Gastrocnemius medialis (tissue), 4 donors: ENCODE data around the gene SCG2. TPM values are rescaled to one million over a fixed set of nuclear protein-coding genes. Genes with fewer than 3 reads are reported as not detected.

ENCODE experiments used
- ATAC-seq, 2 donors: fragments of 150-250 bp; one replicate each; pipeline ENCODE4 v1.9.1; 2016
- DNase-seq, 2 donors: peaks; one replicate each; pipeline ENCODE4 v3.0.0-alpha.2; 2019
- H3K27ac ChIP-seq, 4 donors: fragments of 200-600 bp; sonication (generic); 1 replicate in 1 of 4; 2 replicates in 3 of 4; pipeline ENCODE4 v1.5.1; 2016 to 2018; ENCODE audit warnings: mild to moderate bottlenecking in 2 of 4, moderate library complexity in 1 of 4
- H3K27me3 ChIP-seq, 3 donors: fragments of 200-600 bp; sonication (generic) in 2 of 3; 1 replicate in 1 of 3; 2 replicates in 2 of 3; pipeline versions ENCODE4 v1.5.1 to v1.6.0; 2016 to 2019; ENCODE audit warnings: mild to moderate bottlenecking in 1 of 3, moderate library complexity in 1 of 3
- H3K36me3 ChIP-seq, 2 donors: fragments of 200-600 bp; sonication (generic) in 1 of 2; one replicate each; pipeline ENCODE4 v1.5.1; 2017 to 2018
- H3K4me1 ChIP-seq, 2 donors: fragments of 200-600 bp; sonication (generic) in 1 of 2; one replicate each; pipeline ENCODE4 v1.5.1; 2016 to 2017; ENCODE audit warnings: mild to moderate bottlenecking in 2 of 2
- H3K4me3 ChIP-seq, 4 donors: fragments of 200-600 bp; sonication (generic) in 3 of 4; 1 replicate in 1 of 4; 2 replicates in 3 of 4; pipeline ENCODE4 v1.5.1; 2016 to 2019; ENCODE audit warnings: mild to moderate bottlenecking in 2 of 4
- H3K9me3 ChIP-seq, 3 donors: fragments of 200-600 bp; sonication (generic) in 2 of 3; 1 replicate in 1 of 3; 2 replicates in 2 of 3; pipeline ENCODE4 v1.5.1; 2016 to 2019
- CTCF ChIP-seq, 5 experiments: fragments of 450-650 bp in 3 of 5; fragments of 200-600 bp in 2 of 5; sonication (generic) in 2 of 5; IDR thresholded peaks in 4 of 5; conservative IDR thresholded peaks in 1 of 5; 1 replicate in 4 of 5; 2 replicates in 1 of 5; pipeline ENCODE4 v1.5.1; 2016 to 2019; ENCODE audit warnings: antibody characterized with exemption in 5 of 5, mild to moderate bottlenecking in 3 of 5, moderate library complexity in 3 of 5
- POLR2A ChIP-seq, 2 donors: fragments of 450-650 bp; IDR thresholded peaks; one replicate each; pipeline ENCODE4 v1.6.1; 2017; ENCODE audit warnings: antibody characterized with exemption in 2 of 2, mild to moderate bottlenecking in 2 of 2, moderate library complexity in 2 of 2
- in situ Hi-C, 4 donors: fragments of 200-750 bp; cut with MboI; loops; one replicate each; pipeline versions ENCODE4 v1.15.0 to v1.8.0; 2017; ENCODE audit warnings: low sequenced_read_pairs in 4 of 4
- intact Hi-C: fragments of 100-400 bp; cut with DNase I; formaldehyde crosslinking; loops from one replicate; pipeline ENCODE4 v1.15.1; 2023; ENCODE audit warnings: low total_unique reads
- total RNA-seq, 4 donors: library from RNA; depleted of rRNA; stranded (reverse); fragments of >200 nt; gene quantifications; one replicate each; pipeline versions ENCODE4 v1.1.0 to v1.2.3, GENCODE V29; 2016

SCG2 gene
- total RNA-seq, 4 donors from 2014 or later, result not detected

GRCh38 chr2:223606946-223607345 is 4.8 kb upstream of the SCG2 start:
- DNase-seq, result no peak
- intact Hi-C loops (no loop called here), in situ Hi-C loops (loop anchor here in 1 of 4 donors (25.0 kb wide), 1 partner anchor 620 kb away; no protein-coding TSS in a partner anchor)
- TF ChIP-seq CTCF (IDR thresholded peaks at IDR 0.05 in 4 of 5, conservative IDR thresholded peaks at IDR 0.05 in 1 of 5), result no peak
- no peak for TF ChIP-seq POLR2A (IDR thresholded peaks at IDR 0.05)
- Histone ChIP-seq H3K4me3 (no peak overlapping the region), H3K9me3 (no peaks in the 10 kb centered on the region), H3K4me1 (no peaks in the 10 kb centered on the region), H3K27me3 (no peaks in the 10 kb centered on the region), H3K27ac (no peak overlapping the region), H3K36me3 (no peaks in the 10 kb centered on the region)
- ATAC-seq, result no peak

DNA sequence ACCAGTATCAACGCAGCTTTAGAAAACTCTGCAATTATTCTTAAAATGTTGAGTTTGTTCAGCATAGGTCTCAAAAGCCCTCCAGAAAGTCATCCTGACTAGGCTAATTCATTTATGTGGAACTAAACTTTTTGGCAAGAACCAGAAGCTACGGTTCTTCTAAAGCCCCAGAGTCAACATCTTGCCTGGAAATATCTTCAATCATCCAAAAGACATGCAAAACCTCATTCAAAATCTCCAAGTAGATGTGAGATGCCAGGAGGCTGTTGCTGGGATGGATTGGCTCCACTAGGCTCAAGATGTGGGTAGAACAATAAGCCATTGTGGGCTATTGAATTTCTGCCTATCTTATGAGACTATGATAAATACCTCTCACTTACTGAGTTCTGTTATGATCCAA is 2.1 kb upstream of the SCG2 start:
- no peaks in the 10 kb centered on the region for H3K36me3 ChIP-seq
- H3K27me3 ChIP-seq, result no peaks in the 10 kb centered on the region
- TF ChIP-seq CTCF (IDR thresholded peaks at IDR 0.05 in 4 of 5, conservative IDR thresholded peaks at IDR 0.05 in 1 of 5), result no peak
- TF ChIP-seq POLR2A (IDR thresholded peaks at IDR 0.05), result no peak
- no peaks in the 10 kb centered on the region for H3K4me1 ChIP-seq
- in situ Hi-C loops, result loop anchor here in 1 of 4 donors (25.0 kb wide), 1 partner anchor 617 kb away; no protein-coding TSS in a partner anchor
- no peak overlapping the region for H3K4me3 ChIP-seq
- intact Hi-C loops, result no loop called here
- DNase-seq (no peak), ATAC-seq (no peak)
- no peak overlapping the region for H3K27ac ChIP-seq
- no peaks in the 10 kb centered on the region for H3K9me3 ChIP-seq

DNA sequence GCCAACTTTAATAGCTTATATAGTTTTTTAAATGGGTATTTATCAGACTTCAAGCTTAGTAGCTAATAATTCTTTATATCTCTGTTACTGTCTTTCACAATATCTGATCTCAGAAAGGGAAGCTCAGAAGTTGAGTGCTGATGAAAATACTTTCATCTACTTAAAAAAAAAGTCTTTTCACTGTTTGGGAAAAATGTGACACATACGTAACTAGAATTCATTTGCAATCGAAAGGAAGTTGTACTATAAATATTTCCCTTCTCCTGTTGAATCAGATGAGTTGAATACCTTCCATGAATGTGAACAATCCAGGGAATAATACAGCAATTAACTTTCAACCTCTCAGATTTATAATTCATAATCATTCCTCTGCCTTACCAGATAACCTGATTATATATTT is 811 bp upstream of the SCG2 start:
- DNase-seq (no peak), ATAC-seq (no peak)
- in situ Hi-C loops (loop anchor here in 1 of 4 donors (25.0 kb wide), 1 partner anchor 616 kb away; no protein-coding TSS in a partner anchor), intact Hi-C loops (no loop called here)
- H3K27ac ChIP-seq, result no peak overlapping the region
- no peaks in the 10 kb centered on the region for H3K4me1 ChIP-seq
- H3K4me3 ChIP-seq, result no peak overlapping the region
- no peaks in the 10 kb centered on the region for H3K27me3 ChIP-seq
- no peaks in the 10 kb centered on the region for H3K36me3 ChIP-seq
- no peaks in the 10 kb centered on the region for H3K9me3 ChIP-seq
- no peak for TF ChIP-seq POLR2A (IDR thresholded peaks at IDR 0.05)
- no peak for TF ChIP-seq CTCF (IDR thresholded peaks at IDR 0.05 in 4 of 5, conservative IDR thresholded peaks at IDR 0.05 in 1 of 5)

DNA sequence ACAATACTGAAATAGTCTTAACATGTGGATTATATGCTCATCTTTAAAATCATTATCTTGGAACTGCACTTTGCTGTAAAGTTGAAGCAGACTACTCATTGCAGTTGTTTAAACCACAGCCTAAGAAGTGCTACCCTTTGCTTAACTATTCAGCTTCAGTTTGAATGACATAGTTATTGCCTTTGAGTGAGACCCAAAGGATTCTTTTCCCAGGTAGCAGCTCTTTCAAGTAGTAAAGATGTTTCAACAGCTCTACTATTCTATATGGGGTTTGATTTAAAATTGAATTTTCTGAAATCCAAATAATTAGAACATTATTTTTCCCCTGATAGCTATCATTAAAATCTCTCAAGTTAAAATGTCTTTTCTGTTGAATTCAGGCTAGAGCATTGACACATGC is 1.1 kb downstream of the SCG2 start:
- H3K36me3 ChIP-seq, result no peaks in the 10 kb centered on the region
- H3K4me1 ChIP-seq, result no peaks in the 10 kb centered on the region
- no peak overlapping the region for H3K27ac ChIP-seq
- intact Hi-C loops (no loop called here), in situ Hi-C loops (loop anchor here in 1 of 4 donors (25.0 kb wide), 1 partner anchor 614 kb away; no protein-coding TSS in a partner anchor)
- no peaks in the 10 kb centered on the region for H3K9me3 ChIP-seq
- no peak for TF ChIP-seq POLR2A (IDR thresholded peaks at IDR 0.05)
- no peak for TF ChIP-seq CTCF (IDR thresholded peaks at IDR 0.05 in 4 of 5, conservative IDR thresholded peaks at IDR 0.05 in 1 of 5)
- DNase-seq (no peak), ATAC-seq (no peak)
- H3K27me3 ChIP-seq, result no peaks in the 10 kb centered on the region
- no peak overlapping the region for H3K4me3 ChIP-seq
